Progenitor cell of endocrine pancreas (in vitro differentiated cells): ENCODE results near the gene DLGAP1. TPM values are rescaled to one million over a fixed set of nuclear protein-coding genes. Genes with fewer than 3 reads are reported as not detected.

ENCODE experiments used
- DNase-seq: peaks from one replicate; pipeline ENCODE4 v3.0.0; 2021; ENCODE audit warnings: low spot score; ENCODE audit not compliant: unreplicated experiment
- H3K27ac Mint-ChIP-seq: 2 replicates; pipeline ENCODE4 v1.8.0; 2021; ENCODE audit warnings: mild to moderate bottlenecking, moderate library complexity, mixed read lengths
- H3K27me3 Mint-ChIP-seq: 2 replicates; pipeline ENCODE4 v1.8.0; 2021; ENCODE audit warnings: mixed read lengths
- H3K36me3 Mint-ChIP-seq: 2 replicates; pipeline ENCODE4 v1.8.0; 2022; ENCODE audit warnings: mixed read lengths; ENCODE audit not compliant: insufficient read depth
- H3K4me1 Mint-ChIP-seq: 2 replicates; pipeline ENCODE4 v1.8.0; 2021; ENCODE audit warnings: low read depth, mixed read lengths
- H3K4me3 Mint-ChIP-seq: 2 replicates; pipeline ENCODE4 v1.8.0; 2021; ENCODE audit warnings: low read depth, mild to moderate bottlenecking, moderate library complexity, mixed read lengths
- H3K9me3 Mint-ChIP-seq: 2 replicates; pipeline ENCODE4 v1.8.0; 2021; ENCODE audit warnings: low read depth, mixed read lengths
- CTCF ChIP-seq: fragments of 200-600 bp; sonication (generic); IDR thresholded peaks from one replicate; pipeline ENCODE4 v1.5.0; 2021; ENCODE audit warnings: antibody characterized with exemption, mild to moderate bottlenecking; ENCODE audit not compliant: unreplicated experiment
- total RNA-seq: library from RNA; stranded (reverse); gene quantifications from 2 replicates; pipeline ENCODE4 v1.2.1, GENCODE V29; 2021

Gene DLGAP1
- total RNA-seq, 1 donor from 2014 or later: 16.7 TPM

DNA sequence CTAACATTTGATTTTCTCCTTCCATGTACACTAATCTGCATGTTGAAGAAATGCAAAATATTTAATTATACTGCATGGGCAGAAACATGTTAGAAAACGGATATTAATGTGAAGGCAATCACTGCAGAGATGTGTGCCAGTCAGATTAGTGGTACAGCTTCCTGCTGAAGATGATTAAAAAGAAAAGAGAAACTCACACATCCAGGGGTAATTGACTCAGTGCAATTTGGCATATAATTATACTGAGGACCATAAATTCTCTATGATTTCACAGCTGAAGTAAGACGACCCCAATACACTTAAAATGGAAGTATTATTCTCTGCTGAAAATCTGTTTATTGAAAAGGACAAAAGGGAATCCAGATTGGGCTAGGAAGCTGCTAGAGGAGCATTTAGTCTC is 761.7 kb downstream of the DLGAP1 start:
- H3K4me1 Mint-ChIP-seq: peaks cover 13% of the 10 kb centered on the region
- H3K4me3 Mint-ChIP-seq: no peak overlapping the region
- no peak for DNase-seq
- H3K27me3 Mint-ChIP-seq: no peaks in the 10 kb centered on the region
- TF ChIP-seq CTCF: no peak
- peaks cover 20% of the 10 kb centered on the region for H3K9me3 Mint-ChIP-seq
- peaks cover 5% of the 10 kb centered on the region for H3K36me3 Mint-ChIP-seq
- no peak overlapping the region for H3K27ac Mint-ChIP-seq

DNA sequence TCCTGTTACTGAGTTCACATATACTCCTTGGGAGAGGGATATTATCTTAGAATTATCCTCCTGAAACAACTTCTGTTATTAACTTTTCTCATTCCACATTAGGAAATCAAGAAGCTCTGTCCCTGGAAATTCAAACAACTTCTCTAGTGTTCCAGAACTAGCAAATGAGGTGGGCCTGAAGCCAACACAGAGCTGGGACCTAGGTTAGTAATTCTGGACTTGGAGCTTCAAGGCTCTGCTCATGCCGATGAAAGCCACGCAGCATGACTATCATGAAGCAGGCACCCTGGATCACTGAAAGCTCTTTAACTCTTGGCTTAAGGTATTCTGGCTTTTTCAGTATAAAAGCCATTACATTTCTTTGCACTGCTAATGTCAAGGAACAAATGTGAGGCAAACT is 762.4 kb downstream of the DLGAP1 start:
- Mint-ChIP-seq H3K4me3 (no peak overlapping the region), H3K9me3 (peaks cover 19% of the 10 kb centered on the region), H3K36me3 (peaks cover 5% of the 10 kb centered on the region), H3K27me3 (no peaks in the 10 kb centered on the region), H3K27ac (no peak overlapping the region), H3K4me1 (peaks cover 17% of the 10 kb centered on the region)
- TF ChIP-seq CTCF: no peak
- DNase-seq: no peak

GRCh38 chr18:3692113-3692621 is 762.9 kb downstream of the DLGAP1 start:
- Mint-ChIP-seq H3K4me1 (peaks cover 17% of the 10 kb centered on the region), H3K27ac (no peak overlapping the region), H3K36me3 (peaks cover 3% of the 10 kb centered on the region), H3K4me3 (no peak overlapping the region), H3K27me3 (no peaks in the 10 kb centered on the region), H3K9me3 (peaks cover 16% of the 10 kb centered on the region)
- no peak for DNase-seq
- no peak for TF ChIP-seq CTCF

- Mint-ChIP-seq H3K27ac (no peak overlapping the region), H3K9me3 (peaks cover 14% of the 10 kb centered on the region), H3K36me3 (peaks cover 2% of the 10 kb centered on the region), H3K4me3 (no peak overlapping the region), H3K27me3 (no peaks in the 10 kb centered on the region), H3K4me1 (peaks cover 17% of the 10 kb centered on the region)
- no peak for DNase-seq
- TF ChIP-seq CTCF: no peak
These were observed 763.4 kb downstream of the DLGAP1 start for GRCh38 chr18:3691705-3692104.

GRCh38 chr18:3690764-3691066 is 764.4 kb downstream of the DLGAP1 start:
- Mint-ChIP-seq H3K4me3 (no peak overlapping the region), H3K36me3 (peaks cover 1% of the 10 kb centered on the region), H3K27ac (no peak overlapping the region), H3K9me3 (peaks cover 7% of the 10 kb centered on the region), H3K4me1 (peaks cover 17% of the 10 kb centered on the region), H3K27me3 (no peaks in the 10 kb centered on the region)
- no peak for TF ChIP-seq CTCF
- no peak for DNase-seq
